GM12875 (cell line): Measurements from ENCODE around the gene SLCO3A1.

Source experiments
- H3K4me3 ChIP-seq: one replicate; pipeline ENCODE4 v1.5.1; 2011; ENCODE audit warnings: low read depth, low read length, control low read depth
- CTCF ChIP-seq: IDR thresholded peaks from 2 replicates; pipeline ENCODE4 v1.5.1; 2011; ENCODE audit warnings: low read depth, mild to moderate bottlenecking, control low read depth, inconsistent platforms, low read length, moderate library complexity, borderline replicate concordance; ENCODE audit not compliant: insufficient read depth

Gene SLCO3A1

DNA sequence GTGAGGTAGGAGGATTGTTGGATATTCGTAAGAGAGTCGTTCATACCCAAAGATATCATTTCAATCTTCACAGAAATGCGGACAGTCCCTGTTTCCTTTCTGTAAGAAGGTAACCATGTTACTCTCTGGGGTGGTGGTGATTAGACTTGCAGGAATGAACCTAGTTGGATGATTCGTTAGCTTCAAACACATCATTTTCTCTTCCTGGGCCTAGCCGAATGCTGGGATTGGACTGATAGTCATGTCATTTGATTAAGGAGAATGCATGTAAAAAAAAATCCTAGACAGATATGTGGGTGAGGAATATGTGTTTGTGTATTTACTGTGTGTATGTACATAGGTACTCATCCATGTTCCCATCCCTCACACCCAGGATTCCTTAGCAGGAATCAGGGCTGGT is 12.4 kb downstream of the SLCO3A1 start:
- TF ChIP-seq CTCF, result no peak
- no peak overlapping the region for H3K4me3 ChIP-seq

DNA sequence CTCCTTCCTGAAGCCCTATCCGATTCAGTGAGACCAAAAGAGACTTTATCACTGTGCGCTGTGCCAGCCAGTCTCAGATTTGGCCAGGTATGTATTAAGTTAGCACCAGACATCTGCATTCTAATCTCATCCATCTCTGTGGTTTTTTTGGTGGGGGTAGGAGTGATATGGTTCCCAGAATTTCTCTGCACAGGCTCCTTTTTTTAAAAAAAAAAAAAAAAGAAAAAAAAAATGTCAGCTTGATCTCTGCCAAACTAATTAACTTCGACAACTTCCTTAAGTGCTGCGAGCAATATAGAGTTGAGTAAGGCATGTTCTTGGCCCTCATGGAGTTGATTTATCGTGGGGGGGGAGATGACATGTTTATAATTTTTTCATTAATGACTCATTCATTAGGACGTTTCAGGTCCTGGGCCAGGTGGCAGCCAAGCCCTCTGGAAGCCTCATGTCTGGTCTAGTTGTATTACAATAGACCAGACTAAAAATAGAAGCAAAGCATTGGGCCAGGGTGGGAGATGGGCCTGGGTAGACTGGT is 12.9 kb downstream of the SLCO3A1 start:
- no peak overlapping the region for H3K4me3 ChIP-seq
- no peak for TF ChIP-seq CTCF

- TF ChIP-seq CTCF, result no peak
- H3K4me3 ChIP-seq, result no peak overlapping the region
Observed at GRCh38 chr15:91866971-91867372, 13.5 kb downstream of the SLCO3A1 start.

- TF ChIP-seq CTCF, result no peak
- no peak overlapping the region for H3K4me3 ChIP-seq
Observed at GRCh38 chr15:91867581-91868026, 14.1 kb downstream of the SLCO3A1 start.

GRCh38 chr15:91870876-91871537 is 17.5 kb downstream of the SLCO3A1 start:
- TF ChIP-seq CTCF, result no peak
- H3K4me3 ChIP-seq, result no peak overlapping the region

DNA sequence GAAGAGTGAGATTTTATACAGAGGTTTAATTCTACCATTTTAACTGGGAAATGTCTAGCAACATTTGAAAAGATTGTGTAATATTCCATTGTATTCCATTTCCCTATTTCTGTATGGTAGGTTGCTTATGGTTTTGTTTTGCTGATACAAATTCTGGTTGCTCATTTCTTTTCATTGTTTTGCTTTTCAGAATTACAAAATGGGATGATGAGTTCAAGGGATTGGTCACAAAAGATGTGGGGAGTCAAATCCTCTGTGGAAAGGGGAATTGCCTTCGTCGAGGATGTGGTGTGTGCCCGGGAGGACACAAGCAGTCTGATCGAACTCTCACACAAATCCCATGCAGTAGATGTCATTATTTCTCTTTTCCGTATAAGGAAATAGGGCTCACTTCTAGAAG is 18.3 kb downstream of the SLCO3A1 start:
- TF ChIP-seq CTCF, result no peak
- H3K4me3 ChIP-seq, result no peak overlapping the region
